Activated CD4-positive, alpha-beta T cell treated with anti-CD3 and anti-CD28 coated beads, Interleukin-2, amount 10 ng/mL, durations not matched to agents 7 days and 5 days (primary cell): ENCODE results near the gene IRF4. TPM values are rescaled to one million over a fixed set of nuclear protein-coding genes. Genes with fewer than 3 reads are reported as not detected.
A peak's percentile ranks its signal among the peaks of the same experiment; 100 is the strongest.

Source experiments
- CTCF ChIA-PET: fragments of 350-600 bp; sonication (Branson Sonifier 250); formaldehyde crosslinking; loops from one replicate; lab custom pipeline; 2021; ENCODE audit warnings: antibody characterized with exemption; lab: Charles Lee
- POLR2A ChIA-PET: fragments of 350-600 bp; sonication (Branson Sonifier 250); formaldehyde crosslinking; loops from one replicate; lab custom pipeline; 2021; ENCODE audit warnings: antibody characterized with exemption; lab: Charles Lee
- DNase-seq: peaks from one replicate; pipeline ENCODE4 v3.0.0-alpha.2; 2020
- H3K27ac Mint-ChIP-seq: one replicate; pipeline ENCODE4 v1.8.0; 2021; ENCODE audit warnings: mild to moderate bottlenecking, moderate library complexity, mixed read lengths
- H3K27me3 Mint-ChIP-seq: one replicate; pipeline ENCODE4 v1.8.0; 2021; ENCODE audit warnings: mixed read lengths
- H3K36me3 Mint-ChIP-seq: one replicate; pipeline ENCODE4 v1.8.0; 2021; ENCODE audit warnings: low read depth, mixed read lengths
- H3K4me1 Mint-ChIP-seq: one replicate; pipeline ENCODE4 v1.8.0; 2021; ENCODE audit warnings: mixed read lengths
- H3K4me3 Mint-ChIP-seq: one replicate; pipeline ENCODE4 v1.8.0; 2021; ENCODE audit warnings: mild to moderate bottlenecking, moderate library complexity, mixed read lengths
- H3K9me3 Mint-ChIP-seq: one replicate; pipeline ENCODE4 v1.8.0; 2021; ENCODE audit warnings: mixed read lengths
- total RNA-seq, 2 experiments: library from RNA; stranded (reverse); gene quantifications; one replicate each; pipeline ENCODE4 v1.2.3, GENCODE V29; 2021

Gene IRF4
- total RNA-seq, 2 experiments from 2014 or later, result 111 to 126 TPM

- Mint-ChIP-seq H3K27me3 (no peaks in the 10 kb centered on the region), H3K36me3 (peaks cover 4% of the 10 kb centered on the region), H3K4me3 (no peak overlapping the region), H3K4me1 (peaks cover 55% of the 10 kb centered on the region), H3K27ac (no peak overlapping the region), H3K9me3 (peaks cover 3% of the 10 kb centered on the region)
- POLR2A ChIA-PET, result no interaction called here
- CTCF ChIA-PET, result interaction anchor here (1.5 kb wide), 1 partner anchor 9 kb away, joined by 4 read pairs; no protein-coding TSS in a partner anchor
- DNase-seq, result no peak
Observed at GRCh38 chr6:449486-450419, 58.2 kb downstream of the IRF4 start.

GRCh38 chr6:451336-451735 lies 59.8 kb downstream of the IRF4 start:
- H3K4me3 Mint-ChIP-seq, result no peak overlapping the region
- H3K27me3 Mint-ChIP-seq, result no peaks in the 10 kb centered on the region
- POLR2A ChIA-PET, result no interaction called here
- no peak for DNase-seq
- peaks cover 4% of the 10 kb centered on the region for H3K36me3 Mint-ChIP-seq
- H3K9me3 Mint-ChIP-seq, result peaks cover 3% of the 10 kb centered on the region
- CTCF ChIA-PET, result interaction anchor here (0.9 to 1.6 kb wide), 5 partner anchors 9 to 42 kb away, joined by 3 to 4 read pairs (median 3); no protein-coding TSS in a partner anchor
- peaks cover 46% of the 10 kb centered on the region for H3K4me1 Mint-ChIP-seq
- H3K27ac Mint-ChIP-seq, result no peak overlapping the region

- H3K9me3 Mint-ChIP-seq, result peaks cover 5% of the 10 kb centered on the region
- ChIA-PET POLR2A (no interaction called here), CTCF (interaction anchor here (1.2 to 1.6 kb wide), 3 partner anchors 11 to 42 kb away, joined by 3 to 4 read pairs (median 3); no protein-coding TSS in a partner anchor)
- peaks cover 6% of the 10 kb centered on the region for H3K36me3 Mint-ChIP-seq
- DNase-seq, result no peak
- no peak overlapping the region for H3K4me3 Mint-ChIP-seq
- H3K4me1 Mint-ChIP-seq, result peaks cover 41% of the 10 kb centered on the region
- no peaks in the 10 kb centered on the region for H3K27me3 Mint-ChIP-seq
- no peak overlapping the region for H3K27ac Mint-ChIP-seq
Observed at GRCh38 chr6:451847-452246, 60.3 kb downstream of the IRF4 start.

- Mint-ChIP-seq H3K4me3 (no peak overlapping the region), H3K27ac (no peak overlapping the region), H3K36me3 (peaks cover 13% of the 10 kb centered on the region), H3K9me3 (peaks cover 11% of the 10 kb centered on the region), H3K4me1 (peaks cover 40% of the 10 kb centered on the region), H3K27me3 (no peaks in the 10 kb centered on the region)
- ChIA-PET POLR2A (no interaction called here), CTCF (interaction anchor here (1.3 to 1.4 kb wide), 3 partner anchors 13 to 62 kb away, joined by 3 read pairs; no protein-coding TSS in a partner anchor)
- DNase-seq, result no peak
Observed at GRCh38 chr6:452301-453067, 60.9 kb downstream of the IRF4 start.

- CTCF ChIA-PET, result interaction anchor here (1.3 to 1.4 kb wide), 3 partner anchors 12 to 63 kb away, joined by 3 read pairs; no protein-coding TSS in a partner anchor
- Mint-ChIP-seq H3K4me1 (peaks cover 33% of the 10 kb centered on the region), H3K27me3 (no peaks in the 10 kb centered on the region), H3K9me3 (peaks cover 17% of the 10 kb centered on the region), H3K4me3 (no peak overlapping the region), H3K27ac (no peak overlapping the region), H3K36me3 (peaks cover 14% of the 10 kb centered on the region)
- POLR2A ChIA-PET, result no interaction called here
- no peak for DNase-seq
Observed at GRCh38 chr6:453152-453551, 61.6 kb downstream of the IRF4 start.

- H3K27me3 Mint-ChIP-seq, result no peaks in the 10 kb centered on the region
- no peak overlapping the region for H3K4me3 Mint-ChIP-seq
- ChIA-PET POLR2A (no interaction called here), CTCF (no interaction called here)
- no peak for DNase-seq
- H3K4me1 Mint-ChIP-seq, result peaks cover 24% of the 10 kb centered on the region
- H3K36me3 Mint-ChIP-seq, result peaks cover 17% of the 10 kb centered on the region
- peaks cover 21% of the 10 kb centered on the region for H3K9me3 Mint-ChIP-seq
- H3K27ac Mint-ChIP-seq, result no peak overlapping the region
Observed at GRCh38 chr6:454148-454991, 62.8 kb downstream of the IRF4 start.

GRCh38 chr6:455006-455585 lies 63.5 kb downstream of the IRF4 start:
- DNase-seq, result no peak
- POLR2A ChIA-PET, result no interaction called here
- Mint-ChIP-seq H3K36me3 (peaks cover 19% of the 10 kb centered on the region), H3K27ac (no peak overlapping the region), H3K4me3 (no peak overlapping the region), H3K4me1 (peaks cover 23% of the 10 kb centered on the region), H3K27me3 (peaks cover 2% of the 10 kb centered on the region), H3K9me3 (peaks cover 23% of the 10 kb centered on the region)
- CTCF ChIA-PET, result no interaction called here

- Mint-ChIP-seq H3K4me1 (peaks cover 25% of the 10 kb centered on the region), H3K36me3 (peaks cover 15% of the 10 kb centered on the region), H3K27me3 (peaks cover 2% of the 10 kb centered on the region), H3K9me3 (peaks cover 20% of the 10 kb centered on the region), H3K4me3 (no peak overlapping the region), H3K27ac (peak overlapping the region; percentile 6)
- POLR2A ChIA-PET, result no interaction called here
- CTCF ChIA-PET, result no interaction called here
- no peak for DNase-seq
Observed at GRCh38 chr6:455835-456234, 64.3 kb downstream of the IRF4 start.

- CTCF ChIA-PET, result no interaction called here
- Mint-ChIP-seq H3K36me3 (peaks cover 15% of the 10 kb centered on the region), H3K9me3 (peaks cover 20% of the 10 kb centered on the region), H3K27me3 (peaks cover 2% of the 10 kb centered on the region), H3K4me1 (peaks cover 30% of the 10 kb centered on the region), H3K4me3 (no peak overlapping the region), H3K27ac (no peak overlapping the region)
- no peak for DNase-seq
- POLR2A ChIA-PET, result no interaction called here
Observed at GRCh38 chr6:456358-456867, 64.9 kb downstream of the IRF4 start.

GRCh38 chr6:456887-457286 lies 65.3 kb downstream of the IRF4 start:
- Mint-ChIP-seq H3K4me3 (no peak overlapping the region), H3K36me3 (peaks cover 15% of the 10 kb centered on the region), H3K27me3 (peaks cover 2% of the 10 kb centered on the region), H3K4me1 (peaks cover 32% of the 10 kb centered on the region), H3K9me3 (peaks cover 20% of the 10 kb centered on the region), H3K27ac (no peak overlapping the region)
- ChIA-PET CTCF (no interaction called here), POLR2A (no interaction called here)
- DNase-seq, result no peak
